ENCODE results near the gene TAF3. TPM values are rescaled to one million over a fixed set of nuclear protein-coding genes. Genes with fewer than 3 reads are reported as not detected.

Gene TAF3
- polyA plus RNA-seq, 3 donors, result 11.4 to 12.0 (median 11.5) TPM

DNA sequence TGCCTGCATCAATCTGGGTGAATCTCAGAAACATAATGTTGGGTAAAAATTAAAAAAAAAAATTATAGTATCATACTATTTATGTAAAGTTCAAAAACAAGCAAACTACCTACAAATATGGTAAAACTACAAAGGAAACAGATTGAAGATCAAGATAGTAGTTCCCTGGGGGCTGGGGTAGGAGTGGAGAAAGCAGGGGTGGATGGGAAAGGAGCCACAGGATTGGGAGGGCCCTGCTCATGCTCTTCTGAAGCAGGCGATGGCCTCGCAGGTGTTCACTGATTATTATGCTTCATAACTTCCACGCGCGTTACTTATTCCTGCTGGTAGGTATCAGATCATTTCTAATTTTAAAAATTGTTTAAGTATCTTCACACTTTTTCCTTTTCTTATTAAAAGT is 140.1 kb downstream of the TAF3 start:
- no peak for DNase-seq (ENCODE audit: low read depth in 3 of 3, low spot score in 2 of 3)

DNA sequence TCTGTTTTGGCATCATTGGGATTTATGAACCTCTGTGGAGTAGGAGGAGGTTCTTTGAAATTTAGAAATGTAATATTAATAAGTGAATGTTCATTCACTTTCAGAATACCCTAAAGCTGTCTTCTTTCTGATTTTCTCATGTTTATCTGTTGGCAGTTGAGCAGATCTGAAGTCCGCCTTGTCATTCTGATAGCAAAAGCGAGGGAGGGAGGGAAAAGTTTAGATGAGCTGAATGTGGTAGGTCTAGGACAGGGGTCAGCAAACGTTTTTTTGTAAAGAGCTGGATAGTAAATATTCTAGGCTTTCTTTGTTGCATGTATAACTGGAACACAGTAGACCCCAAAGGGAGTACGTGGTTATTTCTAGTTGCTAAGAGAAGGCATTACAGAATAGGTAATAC is 141.8 kb downstream of the TAF3 start:
- no peak for DNase-seq (ENCODE audit: low read depth in 3 of 3, low spot score in 2 of 3)

DNA sequence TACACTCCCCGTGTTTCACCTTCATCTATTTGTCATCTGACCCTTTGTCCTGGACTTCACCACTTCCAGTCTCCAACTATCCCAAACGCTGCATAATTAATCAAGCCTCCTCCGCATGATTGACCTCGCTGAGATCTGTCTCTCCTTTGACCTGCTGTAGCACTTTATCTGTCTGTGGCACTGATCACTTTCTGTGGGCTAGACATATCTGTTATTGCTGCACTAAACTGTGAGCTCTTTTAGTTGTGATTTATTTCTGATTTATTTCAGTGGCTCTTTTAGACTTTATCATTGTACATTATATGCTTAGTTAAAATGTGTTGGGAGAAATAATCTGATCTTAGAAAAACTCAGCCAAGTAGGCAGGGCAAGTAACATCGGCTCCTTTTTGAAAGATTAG is 144.3 kb downstream of the TAF3 start:
- no peak for DNase-seq (ENCODE audit: low read depth in 3 of 3, low spot score in 2 of 3)

DNA sequence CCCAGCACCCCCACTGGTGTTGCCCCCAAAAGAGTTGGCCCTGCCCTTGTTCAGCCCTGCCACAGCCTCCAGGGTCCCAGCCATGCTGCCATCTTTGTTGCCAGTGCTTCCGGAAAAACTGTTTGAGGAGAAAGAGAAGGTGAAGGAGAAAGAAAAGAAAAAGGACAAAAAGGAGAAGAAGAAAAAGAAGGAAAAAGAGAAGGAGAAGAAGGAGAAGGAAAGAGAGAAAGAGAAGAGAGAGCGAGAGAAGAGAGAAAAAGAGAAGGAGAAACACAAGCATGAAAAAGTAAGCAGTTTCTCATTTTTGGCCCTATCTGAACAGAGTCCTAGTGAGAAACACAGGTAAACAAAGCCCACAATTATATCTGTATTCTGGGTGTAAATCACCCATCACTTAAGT is 147.2 kb downstream of the TAF3 start:
- no peak for DNase-seq (ENCODE audit: low read depth in 3 of 3, low spot score in 2 of 3)

DNA sequence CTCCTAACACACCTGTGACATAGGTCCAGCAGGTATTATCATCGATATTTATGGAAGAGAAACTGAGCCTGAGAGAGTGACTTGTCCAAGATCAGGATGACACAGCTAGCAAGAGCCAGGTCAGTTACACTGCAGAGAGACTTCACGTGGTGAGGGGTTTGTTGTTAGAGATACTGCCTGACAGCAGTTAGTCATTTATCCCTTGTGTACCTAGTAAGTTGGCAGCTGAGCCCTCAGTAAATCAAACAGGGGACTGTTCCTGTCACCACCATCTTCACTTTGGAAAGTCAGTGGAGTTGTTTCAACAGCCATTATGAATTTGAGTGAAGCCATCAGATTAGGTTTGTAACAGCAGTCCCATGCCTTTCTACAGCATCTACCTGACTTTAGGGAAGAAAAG is 148.7 kb downstream of the TAF3 start:
- DNase-seq (ENCODE audit: low read depth in 3 of 3, low spot score in 2 of 3), result no peak

DNA sequence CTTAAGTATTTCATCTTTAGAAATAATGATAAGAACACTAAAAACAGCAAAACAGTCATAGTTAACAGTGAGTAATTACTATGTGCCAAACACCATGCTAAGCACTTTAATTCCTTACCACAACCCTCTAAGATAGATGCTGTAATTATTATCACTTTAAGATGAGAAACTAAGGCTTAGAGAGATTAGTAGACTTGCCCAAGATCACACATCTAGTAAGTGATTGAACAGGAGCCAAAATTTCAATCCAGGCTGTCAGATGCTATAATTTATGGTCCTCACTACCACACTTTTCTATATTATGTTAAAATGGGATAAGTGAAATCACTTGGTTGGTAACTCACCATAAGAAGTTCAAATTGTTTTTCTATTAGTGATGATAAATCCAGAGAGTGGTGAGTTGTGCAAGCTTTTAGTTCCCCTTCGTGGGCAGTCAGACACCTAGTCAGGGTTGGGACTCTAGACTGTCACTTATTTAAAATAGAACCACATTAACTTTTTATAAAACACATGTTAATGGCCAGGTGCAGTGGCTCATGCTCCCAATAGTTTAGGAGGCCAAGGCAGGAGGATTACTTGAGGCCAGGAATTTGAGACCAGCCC is 150.3 kb downstream of the TAF3 start:
- DNase-seq (ENCODE audit: low read depth in 3 of 3, low spot score in 2 of 3), result no peak

DNA sequence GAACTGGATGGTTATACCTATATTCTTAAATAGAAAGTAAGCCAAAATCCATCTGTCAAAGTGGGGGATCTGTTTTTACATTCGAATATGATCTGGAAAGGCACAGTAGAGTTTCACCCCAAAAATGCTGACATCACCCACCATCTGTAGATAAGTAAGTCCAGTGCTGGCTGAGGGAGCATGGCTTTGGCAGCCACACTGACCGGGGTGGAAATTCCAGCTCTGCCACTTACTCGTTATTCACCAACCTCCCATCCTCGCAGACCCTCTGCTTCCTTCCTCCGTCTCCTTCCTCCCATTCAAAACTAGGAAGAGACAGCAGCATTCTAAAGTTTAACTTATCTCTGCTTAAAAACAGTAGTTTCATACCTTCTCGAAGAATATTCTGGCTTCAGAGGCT is 151.3 kb downstream of the TAF3 start:
- DNase-seq (ENCODE audit: low read depth in 3 of 3, low spot score in 2 of 3), result no peak

DNA sequence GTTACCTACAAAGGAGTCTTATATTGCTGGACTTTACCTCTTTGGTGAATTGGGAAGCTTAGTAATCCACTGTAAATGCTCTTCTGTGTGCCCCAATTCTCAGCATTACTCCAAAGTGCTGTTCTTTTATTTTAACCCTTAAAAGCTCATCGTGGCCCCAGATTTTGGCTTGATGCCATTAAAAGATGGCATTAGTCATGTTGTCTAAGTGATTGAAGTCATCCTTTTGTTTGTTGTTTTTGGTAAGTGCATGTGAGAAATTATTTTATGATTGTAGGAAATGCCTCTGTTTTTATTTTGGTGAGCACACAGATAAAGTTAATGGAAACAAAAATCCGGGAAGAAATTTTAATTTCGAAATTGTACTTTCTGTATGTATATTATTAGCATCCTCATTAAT is 153.6 kb downstream of the TAF3 start:
- DNase-seq (ENCODE audit: low read depth in 3 of 3, low spot score in 2 of 3), result no peak

DNA sequence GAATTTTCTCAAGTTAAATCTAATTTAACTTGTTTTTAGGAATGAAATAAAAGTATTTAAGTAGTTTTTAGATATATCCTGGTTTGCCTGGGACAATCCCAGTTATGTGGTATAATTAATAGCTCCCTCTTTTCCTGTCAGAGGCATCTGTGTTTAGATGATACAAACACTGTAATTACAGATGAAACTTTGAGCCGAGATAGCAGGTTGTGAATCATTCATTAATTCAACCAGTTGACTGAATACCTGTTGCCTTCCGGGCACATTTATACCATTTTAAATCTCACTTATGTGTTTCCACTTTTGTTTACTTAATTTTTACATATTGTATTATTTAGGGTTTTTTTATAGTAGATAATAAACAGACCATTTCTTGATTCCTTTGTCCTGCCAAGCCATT is 154.1 kb downstream of the TAF3 start:
- DNase-seq (ENCODE audit: low read depth in 3 of 3, low spot score in 2 of 3), result no peak

DNA sequence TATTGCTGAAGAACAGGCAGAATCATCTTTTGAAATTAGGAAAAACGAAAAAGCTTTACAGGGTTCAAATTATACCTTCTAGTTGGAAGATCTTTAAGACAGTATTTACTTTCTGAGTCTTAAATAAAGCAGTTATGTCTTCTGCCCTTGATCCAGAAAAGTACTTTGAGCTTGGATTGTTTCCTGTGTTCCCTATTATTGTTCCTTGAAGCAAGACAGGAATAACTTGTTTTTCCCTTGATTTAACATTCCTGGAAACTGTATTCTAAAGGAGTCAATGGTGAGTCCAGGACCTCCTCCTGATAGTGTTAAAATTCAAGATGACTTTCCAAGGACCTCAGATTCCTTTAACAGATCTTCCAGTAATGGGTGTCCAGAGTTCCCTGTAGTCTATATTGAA is 161.9 kb downstream of the TAF3 start:
- DNase-seq (ENCODE audit: low read depth in 3 of 3, low spot score in 2 of 3), result no peak

DNA sequence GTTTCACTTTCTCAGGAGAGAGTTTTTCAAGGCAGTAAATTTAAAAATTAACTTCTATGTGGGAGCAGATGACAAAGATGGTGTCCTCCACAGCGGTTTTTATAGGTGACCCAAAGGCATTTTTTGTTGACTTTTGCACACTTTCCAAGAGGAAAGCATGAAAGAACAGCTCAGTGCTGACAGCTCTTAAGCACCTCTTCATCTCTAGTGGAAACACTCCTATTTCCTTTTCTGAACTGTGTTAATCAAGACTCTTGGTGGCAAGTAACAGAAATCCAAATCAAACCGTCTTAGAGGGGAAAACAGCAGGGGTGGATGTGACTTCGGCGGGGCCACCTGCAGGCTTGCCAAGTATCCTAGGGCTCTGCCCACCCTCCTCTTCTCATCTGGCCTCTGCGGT is 164.4 kb downstream of the TAF3 start:
- no peak for DNase-seq (ENCODE audit: low read depth in 3 of 3, low spot score in 2 of 3)

DNA sequence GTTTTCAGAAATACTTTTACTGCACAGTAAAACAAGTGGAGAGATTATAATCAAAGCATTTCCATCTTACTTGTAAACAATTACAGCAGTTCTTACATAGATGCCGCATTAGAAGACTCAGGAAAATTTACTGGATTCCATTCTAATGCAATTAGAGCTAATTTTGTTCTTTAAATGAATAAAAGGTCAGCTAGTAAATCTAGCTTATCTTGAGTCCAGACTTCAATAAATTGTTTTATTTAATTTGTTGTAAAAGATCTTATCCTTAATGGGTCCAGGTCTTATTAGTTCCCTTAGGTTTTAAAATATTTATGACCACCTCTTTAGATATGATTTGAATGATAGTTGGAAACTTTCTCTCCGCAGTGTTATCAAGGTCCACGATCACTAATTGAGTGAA is 166.0 kb downstream of the TAF3 start:
- no peak for DNase-seq (ENCODE audit: low read depth in 3 of 3, low spot score in 2 of 3)

DNA sequence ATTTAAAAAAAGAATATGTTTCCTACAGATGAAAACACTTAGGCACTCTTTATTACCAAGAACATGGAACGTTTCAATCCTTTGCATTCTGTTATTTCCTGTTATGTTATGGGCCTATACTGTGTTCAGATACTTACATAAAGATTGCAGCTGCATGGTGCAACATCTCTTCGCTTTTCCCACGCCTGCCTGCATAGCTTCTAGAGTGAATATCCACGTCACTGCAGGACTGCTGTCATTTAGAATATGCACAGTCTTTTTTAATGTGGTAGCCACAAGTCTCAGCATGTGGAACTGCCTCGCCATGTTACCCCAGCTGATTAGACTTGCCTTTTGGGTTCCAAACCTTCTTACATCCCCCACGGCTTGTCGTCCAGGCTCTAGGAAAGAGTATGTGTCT is 166.6 kb downstream of the TAF3 start:
- no peak for DNase-seq (ENCODE audit: low read depth in 3 of 3, low spot score in 2 of 3)

DNA sequence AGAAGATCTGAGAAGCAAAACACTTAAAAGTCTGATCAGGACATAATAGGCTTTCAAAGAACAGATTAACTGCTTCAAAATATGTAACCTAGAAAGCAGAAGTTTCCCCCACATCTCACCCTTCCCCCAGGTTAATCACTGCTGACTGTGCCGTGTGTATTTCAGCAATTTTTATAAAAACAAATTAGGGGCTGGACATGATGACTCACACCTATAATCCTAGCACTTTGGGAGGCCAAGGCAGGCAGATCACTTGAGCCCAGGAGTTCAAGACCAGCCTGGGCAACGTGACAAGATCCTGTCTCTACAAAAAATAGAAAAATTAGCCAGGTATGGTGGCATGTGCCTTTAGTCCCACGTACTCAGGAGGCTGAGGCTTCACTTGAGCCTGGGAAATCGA is 168.5 kb downstream of the TAF3 start:
- DNase-seq (ENCODE audit: low read depth in 3 of 3, low spot score in 2 of 3), result no peak

DNA sequence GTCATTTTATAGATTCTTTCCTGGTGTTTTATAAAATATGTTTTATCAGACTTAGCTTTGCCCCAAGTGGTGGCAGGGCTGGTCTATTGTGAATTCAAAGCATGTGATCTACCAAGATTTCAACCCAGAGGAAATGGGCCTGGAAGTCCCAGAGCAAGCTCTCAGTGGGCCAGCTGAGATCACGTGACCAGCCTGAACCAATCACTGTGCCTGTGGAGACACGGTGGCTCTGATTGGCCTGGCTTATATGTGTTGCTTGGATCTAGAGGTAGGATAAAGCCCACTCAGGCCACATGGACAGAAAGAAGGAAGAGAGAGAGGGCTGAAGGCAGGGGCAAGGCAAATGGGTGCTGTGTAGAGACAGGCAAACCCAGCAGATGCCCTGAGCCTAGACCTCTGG is 170.7 kb downstream of the TAF3 start:
- no peak for DNase-seq (ENCODE audit: low read depth in 3 of 3, low spot score in 2 of 3)

DNA sequence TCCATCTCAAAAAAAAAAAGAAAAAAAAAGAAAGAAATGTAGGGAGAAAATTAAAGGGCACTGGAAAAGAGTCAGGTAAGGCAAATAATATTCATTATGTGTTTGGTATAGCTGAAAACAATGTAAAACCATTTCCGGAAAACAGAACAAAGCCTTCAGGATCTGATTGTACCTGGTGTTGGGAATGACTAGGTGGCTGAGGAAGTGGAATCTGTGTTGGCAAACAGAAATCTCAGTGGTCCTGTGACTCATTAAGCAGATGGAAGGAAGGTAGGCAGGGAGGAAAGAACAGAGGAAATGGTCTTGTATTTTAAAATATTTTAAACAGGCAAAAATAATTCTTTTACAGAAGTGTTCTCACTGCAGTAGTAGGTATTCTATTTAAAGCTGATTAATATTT is 180.5 kb downstream of the TAF3 start:
- no peak for DNase-seq (ENCODE audit: low read depth in 3 of 3, low spot score in 2 of 3)

DNA sequence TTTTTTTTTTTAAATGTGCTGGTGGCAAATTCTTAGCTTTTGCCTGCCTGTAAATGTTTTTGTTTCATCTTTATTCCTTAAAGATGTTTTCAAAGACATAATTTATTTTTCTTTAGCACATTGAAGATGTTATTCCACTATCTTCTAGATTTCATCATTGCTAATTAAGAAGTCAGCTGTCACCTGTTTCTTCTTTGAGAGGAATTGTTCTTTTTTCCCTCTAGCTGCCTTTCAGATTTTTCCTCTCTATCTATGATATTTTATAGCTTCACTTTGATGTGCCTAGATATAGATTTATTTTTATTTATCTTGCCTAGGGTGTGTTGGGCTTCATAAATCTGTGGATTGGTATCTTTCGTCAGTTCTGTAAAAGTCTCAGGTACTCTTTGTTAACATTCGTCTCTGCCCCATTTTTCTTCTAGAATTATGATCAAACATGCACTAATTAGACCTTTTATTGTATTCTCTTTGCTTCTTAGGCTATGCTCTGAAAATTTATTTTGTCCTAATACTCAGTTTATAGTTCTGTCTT is 186.2 kb downstream of the TAF3 start:
- no peak for DNase-seq (ENCODE audit: low read depth in 3 of 3, low spot score in 2 of 3)

DNA sequence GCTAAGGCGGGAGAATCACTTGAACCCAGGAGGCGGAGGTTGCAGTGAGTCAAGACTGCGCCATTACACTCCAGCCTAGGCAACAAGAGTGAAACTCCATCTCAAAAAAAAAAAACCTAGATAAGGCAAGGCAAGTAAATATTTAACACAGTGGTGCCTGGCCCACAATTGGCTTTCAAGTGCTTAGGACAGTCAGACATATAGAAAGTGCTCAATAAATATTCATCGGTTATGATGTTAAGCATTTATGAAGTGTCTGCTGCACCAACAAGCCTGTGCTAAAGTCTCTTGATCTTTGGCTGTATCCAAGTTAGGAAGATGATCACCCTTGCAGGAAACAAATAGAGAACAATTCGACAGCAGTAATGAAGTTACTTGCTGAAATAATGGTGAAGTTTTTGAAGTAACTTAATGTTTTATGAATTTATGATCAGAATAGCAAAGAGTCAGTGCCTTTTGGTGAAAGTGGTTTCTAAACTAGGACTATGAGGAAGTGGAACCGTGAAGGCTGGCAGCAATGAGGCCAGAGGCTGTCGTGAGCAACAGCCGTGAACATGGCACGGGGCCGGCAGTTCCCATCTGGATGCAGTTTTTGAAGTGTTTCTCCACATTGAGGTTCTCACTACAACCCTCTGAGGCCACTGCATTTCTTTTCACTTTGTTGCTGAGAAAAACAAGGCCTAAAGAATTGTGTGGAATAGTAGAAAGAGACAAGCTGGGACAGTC is 188.1 kb downstream of the TAF3 start:
- no peak for DNase-seq (ENCODE audit: low read depth in 3 of 3, low spot score in 2 of 3)

DNA sequence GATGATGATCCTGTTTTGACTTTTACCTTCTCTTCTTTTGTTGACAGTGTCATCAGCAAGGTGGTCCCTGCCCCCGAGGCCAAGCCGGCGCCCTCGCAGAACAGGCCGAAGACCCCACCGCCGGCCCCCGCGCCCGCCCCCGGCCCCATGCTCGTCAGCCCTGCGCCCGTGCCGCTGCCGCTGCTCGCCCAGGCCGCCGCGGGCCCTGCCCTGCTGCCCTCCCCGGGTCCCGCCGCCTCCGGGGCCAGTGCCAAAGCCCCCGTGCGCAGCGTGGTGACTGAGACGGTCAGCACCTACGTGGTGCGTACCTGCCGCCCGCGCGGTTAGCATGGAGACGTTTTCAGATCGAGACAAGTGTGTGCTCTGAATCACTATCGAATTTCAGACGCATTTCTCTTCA is 190.7 kb downstream of the TAF3 start:
- DNase-seq (ENCODE audit: low read depth in 3 of 3, low spot score in 2 of 3), result no peak

DNA sequence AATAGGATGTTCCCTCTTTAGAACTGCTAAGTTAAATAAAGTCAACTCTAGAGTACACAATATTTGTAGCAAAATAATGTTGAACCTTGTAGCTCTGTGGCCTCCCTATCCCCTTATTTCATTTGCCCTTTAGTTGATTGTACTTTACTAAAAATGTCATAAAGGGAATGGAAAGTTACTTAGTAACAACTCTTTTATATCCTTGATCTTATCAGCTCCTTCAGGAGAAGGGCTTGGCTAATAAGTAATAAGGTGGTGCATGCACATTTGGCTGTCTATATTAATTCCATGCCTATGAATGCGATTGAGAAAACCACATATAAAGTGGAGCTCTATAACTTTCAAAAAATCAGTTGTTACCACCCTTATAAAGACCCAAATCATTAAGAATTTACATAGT is 194.7 kb downstream of the TAF3 start:
- no peak for DNase-seq (ENCODE audit: low read depth in 3 of 3, low spot score in 2 of 3)

DNA sequence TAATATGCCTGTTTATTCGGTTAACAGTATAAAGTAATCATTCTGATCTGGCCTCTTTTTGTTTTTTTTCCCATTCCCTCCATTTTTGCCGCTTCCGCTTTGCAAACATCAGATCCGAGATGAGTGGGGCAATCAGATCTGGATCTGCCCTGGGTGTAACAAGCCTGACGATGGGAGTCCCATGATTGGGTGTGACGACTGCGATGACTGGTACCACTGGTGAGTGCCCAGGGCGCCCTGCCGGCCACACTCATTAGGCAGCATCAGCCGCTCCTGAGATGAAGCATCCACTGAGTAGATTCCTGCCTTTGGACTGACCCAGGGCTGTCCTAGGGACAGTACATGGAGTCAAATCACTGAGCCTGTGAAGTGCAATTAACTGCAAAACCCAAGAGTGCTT is 195.3 kb downstream of the TAF3 start:
- no peak for DNase-seq (ENCODE audit: low read depth in 3 of 3, low spot score in 2 of 3)

DNA sequence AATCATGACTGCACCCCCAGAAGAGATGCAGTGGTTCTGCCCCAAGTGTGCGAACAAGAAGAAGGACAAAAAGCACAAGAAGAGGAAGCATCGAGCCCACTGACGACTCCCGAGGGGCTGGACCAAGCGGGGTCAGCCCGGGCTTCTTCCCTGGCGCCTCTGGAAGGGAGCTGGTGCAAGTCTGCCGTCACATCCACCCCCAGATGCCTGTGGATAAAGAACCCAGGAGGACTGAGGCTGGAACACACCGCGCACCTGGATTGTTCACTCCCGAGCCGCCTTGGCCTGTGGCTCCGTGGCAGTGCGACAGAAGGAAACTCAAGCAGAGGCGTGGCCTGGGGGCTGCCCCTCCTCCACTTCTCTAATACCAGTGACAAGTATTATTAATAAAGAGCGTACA is 196.3 kb downstream of the TAF3 start:
- no peak for DNase-seq (ENCODE audit: low read depth in 3 of 3, low spot score in 2 of 3)

DNA sequence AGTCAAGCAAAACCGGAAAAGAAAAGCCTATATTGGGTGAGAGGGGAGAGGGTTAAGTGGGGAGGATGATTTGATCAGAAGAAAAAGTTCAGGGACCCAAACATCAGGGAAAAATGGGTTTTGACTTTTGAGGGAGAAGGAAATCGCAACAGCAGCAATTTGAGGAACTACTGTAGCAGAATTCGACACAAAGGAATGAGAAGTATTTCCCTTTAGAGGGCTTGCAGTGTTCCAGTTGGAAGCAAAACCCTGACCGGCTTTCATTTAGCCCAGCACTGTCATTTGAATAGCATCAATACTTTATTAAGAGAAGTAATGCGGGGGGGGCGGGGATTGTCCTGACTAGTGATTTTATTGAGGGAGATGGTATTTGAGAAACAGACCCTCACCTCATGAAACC is 199.0 kb downstream of the TAF3 start:
- no peak for DNase-seq (ENCODE audit: low read depth in 3 of 3, low spot score in 2 of 3)

Measured in right renal cortex interstitium (tissue), 3 donors.